ENCODE measurements around the gene FARS2.

Gene FARS2

GRCh38 chr6:5237805-5238204 lies 23.5 kb upstream of the FARS2 start:
- no peak for TF ChIP-seq POLR2A (IDR thresholded peaks at IDR 0.05; ENCODE audit: low read length)
- no peak for TF ChIP-seq GATA1 (IDR thresholded peaks at IDR 0.05; ENCODE audit: low read depth, low read length)
- DNase-seq = no peak

GRCh38 chr6:5238336-5238735 lies 23.0 kb upstream of the FARS2 start:
- no peak for DNase-seq
- no peak for TF ChIP-seq POLR2A (IDR thresholded peaks at IDR 0.05; ENCODE audit: low read length)
- no peak for TF ChIP-seq GATA1 (IDR thresholded peaks at IDR 0.05; ENCODE audit: low read depth, low read length)

GRCh38 chr6:5241252-5241651 lies 20.1 kb upstream of the FARS2 start:
- TF ChIP-seq GATA1 (IDR thresholded peaks at IDR 0.05; ENCODE audit: low read depth, low read length) = no peak
- no peak for TF ChIP-seq POLR2A (IDR thresholded peaks at IDR 0.05; ENCODE audit: low read length)
- no peak for DNase-seq

GRCh38 chr6:5243069-5243468 lies 18.2 kb upstream of the FARS2 start:
- DNase-seq = no peak
- TF ChIP-seq POLR2A (IDR thresholded peaks at IDR 0.05; ENCODE audit: low read length) (no peak), GATA1 (IDR thresholded peaks at IDR 0.05; ENCODE audit: low read depth, low read length) (no peak)

GRCh38 chr6:5246141-5247097 lies 14.9 kb upstream of the FARS2 start:
- no peak for DNase-seq
- no peak for TF ChIP-seq GATA1 (IDR thresholded peaks at IDR 0.05; ENCODE audit: low read depth, low read length)
- no peak for TF ChIP-seq POLR2A (IDR thresholded peaks at IDR 0.05; ENCODE audit: low read length)

GRCh38 chr6:5247201-5247600 lies 14.1 kb upstream of the FARS2 start:
- DNase-seq = no peak
- TF ChIP-seq GATA1 (IDR thresholded peaks at IDR 0.05; ENCODE audit: low read depth, low read length) (no peak), POLR2A (IDR thresholded peaks at IDR 0.05; ENCODE audit: low read length) (no peak)

GRCh38 chr6:5248302-5249098 lies 12.8 kb upstream of the FARS2 start:
- TF ChIP-seq GATA1 (IDR thresholded peaks at IDR 0.05; ENCODE audit: low read depth, low read length) = no peak
- TF ChIP-seq POLR2A (IDR thresholded peaks at IDR 0.05; ENCODE audit: low read length) = no peak
- no peak for DNase-seq

GRCh38 chr6:5249451-5250122 lies 11.7 kb upstream of the FARS2 start:
- DNase-seq = no peak
- no peak for TF ChIP-seq POLR2A (IDR thresholded peaks at IDR 0.05; ENCODE audit: low read length)
- TF ChIP-seq GATA1 (IDR thresholded peaks at IDR 0.05; ENCODE audit: low read depth, low read length) = no peak

GRCh38 chr6:5250451-5250850 lies 10.9 kb upstream of the FARS2 start:
- TF ChIP-seq POLR2A (IDR thresholded peaks at IDR 0.05; ENCODE audit: low read length) (no peak), GATA1 (IDR thresholded peaks at IDR 0.05; ENCODE audit: low read depth, low read length) (no peak)
- DNase-seq = no peak

- no peak for DNase-seq
- TF ChIP-seq GATA1 (IDR thresholded peaks at IDR 0.05; ENCODE audit: low read depth, low read length) (no peak), POLR2A (IDR thresholded peaks at IDR 0.05; ENCODE audit: low read length) (no peak)
Measured at GRCh38 chr6:5250911-5251310, 10.4 kb upstream of the FARS2 start.

- no peak for TF ChIP-seq POLR2A (IDR thresholded peaks at IDR 0.05; ENCODE audit: low read length)
- TF ChIP-seq GATA1 (IDR thresholded peaks at IDR 0.05; ENCODE audit: low read depth, low read length) = no peak
- no peak for DNase-seq
Measured at GRCh38 chr6:5256952-5257351, 4.4 kb upstream of the FARS2 start.

GRCh38 chr6:5257400-5257799 lies 3.9 kb upstream of the FARS2 start:
- DNase-seq = no peak
- TF ChIP-seq POLR2A (IDR thresholded peaks at IDR 0.05; ENCODE audit: low read length) (no peak), GATA1 (IDR thresholded peaks at IDR 0.05; ENCODE audit: low read depth, low read length) (no peak)

- no peak for DNase-seq
- TF ChIP-seq GATA1 (IDR thresholded peaks at IDR 0.05; ENCODE audit: low read depth, low read length) (no peak), POLR2A (IDR thresholded peaks at IDR 0.05; ENCODE audit: low read length) (no peak)
Measured at GRCh38 chr6:5259428-5259827, 1.9 kb upstream of the FARS2 start.

- peak; percentile 80 to 83 for DNase-seq
- TF ChIP-seq GATA1 (IDR thresholded peaks at IDR 0.05; ENCODE audit: low read depth, low read length) (no peak), POLR2A (IDR thresholded peaks at IDR 0.05; ENCODE audit: low read length) (peak; percentile 5)
Measured at GRCh38 chr6:5260111-5260620, 1.1 kb upstream of the FARS2 start.
